Measurements from ENCODE around the gene TNNT2. TPM values are rescaled to one million over a fixed set of nuclear protein-coding genes. Genes with fewer than 3 reads are reported as not detected.

The TNNT2 gene
- total and polyA plus RNA-seq, 2 of the 4 experiments (the other 2 are of a cell fraction) = 0.18 to 1.2 TPM

DNA sequence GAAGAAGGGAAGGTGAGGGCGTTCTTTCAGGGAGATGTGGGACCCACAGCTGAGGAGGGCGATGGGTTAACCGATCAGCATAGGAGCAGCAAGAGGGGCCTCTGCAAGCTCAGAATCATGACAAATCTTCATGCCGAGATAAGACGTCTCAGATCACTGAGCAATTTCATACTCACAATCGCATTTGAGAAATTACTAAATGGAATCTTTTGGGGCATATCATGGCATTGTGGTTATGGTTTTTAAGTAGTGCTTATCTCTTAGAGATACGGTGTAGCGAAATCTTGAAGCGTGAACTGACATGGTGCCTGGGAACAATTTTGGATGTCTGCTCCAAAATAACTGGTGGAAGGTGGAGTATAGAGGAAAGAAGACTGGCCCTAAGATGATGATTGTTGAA, 6.2 kb downstream of the TNNT2 start:
- no peak overlapping the region for H2BK120ac ChIP-seq (ENCODE audit: low read depth, low read length)
- no peak overlapping the region for H3K4me2 ChIP-seq (ENCODE audit: low read depth, low read length)
- no peaks in the 10 kb centered on the region; the same call in 1 of the 2 replicates for H3K9me1 ChIP-seq (ENCODE audit: insufficient read depth, low read length)
- no peak overlapping the region for H3K23ac ChIP-seq (ENCODE audit: low read depth, low read length)
- H4K91ac ChIP-seq (ENCODE audit: insufficient read depth, low read depth, low read length) = no peak overlapping the region
- H3K18ac ChIP-seq (ENCODE audit: low read depth, low read length) = no peak overlapping the region
- in situ Hi-C loops (cut with MboI; ENCODE audit: low sequenced_read_pairs) (no loop called here), dilution Hi-C loops (cut with HindIII; ENCODE audit: low sequenced_read_pairs, unreplicated experiment) (no loop called here), intact Hi-C loops (cut with micrococcal nuclease) (no loop called here)
- no peak overlapping the region for H2BK20ac ChIP-seq (ENCODE audit: low read depth, low read length)
- DNase-seq (no peak), ATAC-seq (ENCODE audit: low read depth) (no peak)
- peaks cover under 1% of the 10 kb centered on the region; the same call in 1 of the 2 replicates for H3K4me1 ChIP-seq (ENCODE audit: control insufficient read depth, insufficient read depth, low read length)
- no peak overlapping the region for H2AK9ac ChIP-seq (replicated peaks; ENCODE audit: low read depth, low read length, poor library complexity)
- no peak overlapping the region for H4K8ac ChIP-seq (ENCODE audit: low read depth in 2 of 2, low read length in 2 of 2)
- H2AFZ ChIP-seq (replicated peaks; ENCODE audit: low read length, poor library complexity) = no peak overlapping the region
- H2BK5ac ChIP-seq (ENCODE audit: low read depth, low read length, poor library complexity, severe bottlenecking) = no peak overlapping the region
- TF ChIP-seq BHLHE40 (IDR thresholded peaks at IDR 0.05; ENCODE audit: low read depth, low read length) = no peak
- TF ChIP-seq, protein P1, sequence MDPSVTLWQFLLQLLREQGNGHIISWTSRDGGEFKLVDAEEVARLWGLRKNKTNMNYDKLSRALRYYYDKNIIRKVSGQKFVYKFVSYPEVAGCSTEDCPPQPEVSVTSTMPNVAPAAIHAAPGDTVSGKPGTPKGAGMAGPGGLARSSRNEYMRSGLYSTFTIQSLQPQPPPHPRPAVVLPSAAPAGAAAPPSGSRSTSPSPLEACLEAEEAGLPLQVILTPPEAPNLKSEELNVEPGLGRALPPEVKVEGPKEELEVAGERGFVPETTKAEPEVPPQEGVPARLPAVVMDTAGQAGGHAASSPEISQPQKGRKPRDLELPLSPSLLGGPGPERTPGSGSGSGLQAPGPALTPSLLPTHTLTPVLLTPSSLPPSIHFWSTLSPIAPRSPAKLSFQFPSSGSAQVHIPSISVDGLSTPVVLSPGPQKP (IDR thresholded peaks at IDR 0.05; ENCODE audit: borderline replicate concordance, low read depth, low read length) = no peak
- no peaks in the 10 kb centered on the region for H3K36me3 ChIP-seq (ENCODE audit: control insufficient read depth, insufficient read depth, low read length)
- H3K27me3 ChIP-seq (ENCODE audit: control insufficient read depth, insufficient read depth, low read length) = peaks cover 96% of the 10 kb centered on the region
- no peaks in the 10 kb centered on the region; the same call in 1 of the 2 replicates for H3K9me3 ChIP-seq (ENCODE audit: control insufficient read depth, insufficient read depth, low read length)
- no peak overlapping the region for H3K4me3 ChIP-seq (ENCODE audit: insufficient read depth, low read depth, low read length)
- no peak overlapping the region for H3K9ac ChIP-seq (ENCODE audit: low read depth, low read length)
- no peaks in the 10 kb centered on the region for H4K20me1 ChIP-seq (ENCODE audit: insufficient read depth, low read length)
- BruUV-seq (replicated peaks) = no TSS peak
- no peak overlapping the region for H2BK15ac ChIP-seq (ENCODE audit: low read depth, low read length)
- ChIA-PET POLR2A (ENCODE audit: unreplicated experiment) (no interaction called here), CTCF (interaction anchor here (0.6 kb wide), 2 partner anchors 16 to 830 kb away, joined by 3 read pairs; no protein-coding TSS in a partner anchor)
- no peak overlapping the region for H3K56ac ChIP-seq (ENCODE audit: extremely low read depth, insufficient read depth, low read length)
- WGBS, 2 experiments (ENCODE audit: extremely low coverage in 2 of 2, insufficient read length in 1 of 2) = 50% methylated on average over 6 of the region's 9 CpGs; no CpG with 5 or more reads in 1 of the 2 experiments
- no peak overlapping the region for H3K4ac ChIP-seq (ENCODE audit: low read depth, low read length)
- H3K14ac ChIP-seq (replicated peaks; ENCODE audit: low read depth, low read length) = no peak overlapping the region
- no peak overlapping the region for H4K5ac ChIP-seq (ENCODE audit: low read depth, low read length)
- H3K79me1 ChIP-seq (ENCODE audit: low read depth in 1 of 2, low read length in 2 of 2) = no peaks in the 10 kb centered on the region
- no peak overlapping the region for H3K27ac ChIP-seq (ENCODE audit: insufficient read depth, low read length)
- no peak overlapping the region for H2AK5ac ChIP-seq (ENCODE audit: low read depth, low read length)

All from IMR-90 (cell line).